HL-60 (cell line): Measurements from ENCODE around the gene CNN3.

Source experiments
- CTCF ChIP-seq: IDR thresholded peaks from one replicate; pipeline ENCODE4 v1.5.1; 2011; ENCODE audit warnings: low read length, control low read depth, inconsistent platforms; ENCODE audit not compliant: insufficient read depth
- POLR2AphosphoS5 ChIP-seq: IDR thresholded peaks from 2 replicates; pipeline ENCODE4 v1.6.1; 2012; ENCODE audit warnings: low read depth
- REST ChIP-seq: IDR thresholded peaks from 2 replicates; pipeline ENCODE4 v1.6.1; 2012; ENCODE audit warnings: low read depth; ENCODE audit not compliant: insufficient replicate concordance
- SPI1 ChIP-seq: IDR thresholded peaks from 2 replicates; pipeline ENCODE4 v1.6.1; 2012; ENCODE audit warnings: low read depth, mild to moderate bottlenecking, borderline replicate concordance

- TF ChIP-seq CTCF (no peak), POLR2AphosphoS5 (no peak), REST (no peak), SPI1 (no peak)
These were observed at the start of gene CNN3 for GRCh38 chr1:94926915-94927404.
